Breast epithelium (tissue), 4 donors: ENCODE data around the gene TRMT61B. TPM values are rescaled to one million over a fixed set of nuclear protein-coding genes. Genes with fewer than 3 reads are reported as not detected.

Experiments
- DNase-seq, 2 donors: peaks; one replicate each; pipeline ENCODE4 v3.0.0-alpha.2; 2019; ENCODE audit warnings: low spot score in 2 of 2
- H3K27ac ChIP-seq, 2 donors: fragments of 200-600 bp; sonication (generic) in 1 of 2; one replicate each; pipeline ENCODE4 v1.5.1; 2016 to 2019; ENCODE audit warnings: mild to moderate bottlenecking in 1 of 2
- H3K27me3 ChIP-seq, 2 donors: fragments of 200-600 bp; sonication (generic) in 1 of 2; one replicate each; pipeline versions ENCODE4 v1.5.1 to v1.6.0; 2017 to 2019; ENCODE audit warnings: control low read depth in 1 of 2, mild to moderate bottlenecking in 1 of 2
- H3K36me3 ChIP-seq: fragments of 200-600 bp; one replicate; pipeline ENCODE4 v1.5.1; 2019
- H3K4me1 ChIP-seq, 2 donors: fragments of 200-600 bp; sonication (generic); one replicate each; pipeline ENCODE4 v1.5.1; 2016 to 2019; ENCODE audit warnings: control low read depth in 1 of 2
- H3K4me3 ChIP-seq, 3 donors: fragments of 200-600 bp; sonication (generic); 1 replicate in 2 of 3; 2 replicates in 1 of 3; pipeline ENCODE4 v1.5.1; 2016 to 2019; ENCODE audit warnings: mild to moderate bottlenecking in 3 of 3, moderate library complexity in 2 of 3
- H3K9me3 ChIP-seq, 2 donors: fragments of 200-600 bp; sonication (generic) in 1 of 2; one replicate each; pipeline ENCODE4 v1.5.1; 2016 to 2019; ENCODE audit warnings: control low read depth in 1 of 2
- CTCF ChIP-seq, 3 donors: fragments of 450-650 bp; IDR thresholded peaks; one replicate each; pipeline ENCODE4 v1.5.1; 2016 to 2017; ENCODE audit warnings: antibody characterized with exemption in 3 of 3, mild to moderate bottlenecking in 3 of 3, moderate library complexity in 3 of 3
- POLR2A ChIP-seq: fragments of 450-650 bp; IDR thresholded peaks from one replicate; pipeline ENCODE4 v1.6.1; 2016; ENCODE audit warnings: antibody characterized with exemption, mild to moderate bottlenecking, moderate library complexity
- POLR2AphosphoS5 ChIP-seq, 3 donors: sonication (generic); formaldehyde crosslinking; IDR thresholded peaks; one replicate each; pipeline ENCODE4 v1.6.1; 2017; ENCODE audit warnings: antibody characterized with exemption in 3 of 3
- intact Hi-C: fragments of 100-400 bp; cut with DNase I; formaldehyde crosslinking; loops from one replicate; pipeline ENCODE4 v1.15.1; 2023; ENCODE audit warnings: low total_unique reads
- total RNA-seq, 3 donors: library from RNA; depleted of rRNA; stranded (reverse); fragments of >200 nt; gene quantifications; one replicate each; pipeline ENCODE4 v1.1.0, GENCODE V29; 2016

The TRMT61B gene
- total RNA-seq, 3 donors from 2014 or later: 8.5 to 18.1 (median 13.8) TPM

DNA sequence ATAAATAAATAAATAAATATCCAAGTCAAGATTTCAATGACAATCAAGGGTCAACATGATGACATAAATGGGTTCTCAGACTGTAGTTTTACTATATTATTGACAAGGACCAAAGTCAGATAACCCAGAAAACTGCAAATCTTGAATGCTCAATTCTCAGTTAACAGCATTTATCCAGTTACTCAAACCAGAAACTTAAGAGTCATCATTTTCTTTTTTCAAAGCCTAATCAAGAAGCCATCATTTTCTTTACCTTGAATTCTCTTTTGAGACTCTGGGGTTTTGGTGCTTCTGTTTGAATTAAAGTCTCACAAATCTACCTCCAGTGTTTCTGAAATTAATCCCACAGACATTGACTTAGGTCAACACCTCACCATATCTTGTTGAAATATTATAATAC lies 14.1 kb downstream of the TRMT61B start:
- TF ChIP-seq POLR2A (no peak), POLR2AphosphoS5 (IDR thresholded peaks at IDR 0.05) (no peak), CTCF (IDR thresholded peaks at IDR 0.05) (no peak)
- Histone ChIP-seq H3K27me3 (no peaks in the 10 kb centered on the region), H3K27ac (no peak overlapping the region), H3K4me3 (no peak overlapping the region), H3K36me3 (no peaks in the 10 kb centered on the region), H3K4me1 (no peaks in the 10 kb centered on the region), H3K9me3 (no peaks in the 10 kb centered on the region)
- intact Hi-C loops: no loop called here
- DNase-seq: no peak

DNA sequence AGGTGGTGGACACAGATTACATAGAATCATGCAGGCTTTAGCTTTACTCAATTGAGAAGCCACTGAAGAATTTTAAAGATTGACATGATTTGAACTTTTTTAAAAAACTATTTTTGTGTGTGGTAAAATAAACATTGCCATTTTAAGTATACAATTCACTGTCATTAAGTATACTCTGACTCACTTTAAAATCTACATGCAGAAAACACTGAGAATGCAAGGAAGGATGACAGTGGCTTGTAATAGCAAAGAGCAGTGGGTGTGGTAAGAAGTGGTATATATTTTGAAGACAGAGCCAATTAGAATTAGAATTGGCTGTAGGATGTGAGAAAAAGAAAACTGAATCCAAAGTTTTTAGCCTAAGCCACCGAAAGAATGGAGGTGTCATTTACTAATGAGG lies 14.9 kb downstream of the TRMT61B start:
- intact Hi-C loops: no loop called here
- Histone ChIP-seq H3K9me3 (no peaks in the 10 kb centered on the region), H3K4me3 (no peak overlapping the region), H3K27me3 (no peaks in the 10 kb centered on the region), H3K27ac (no peak overlapping the region), H3K36me3 (peaks cover 7% of the 10 kb centered on the region), H3K4me1 (no peaks in the 10 kb centered on the region)
- DNase-seq: no peak
- TF ChIP-seq POLR2AphosphoS5 (IDR thresholded peaks at IDR 0.05) (no peak), POLR2A (no peak), CTCF (IDR thresholded peaks at IDR 0.05) (no peak)

- H3K4me1 ChIP-seq: no peaks in the 10 kb centered on the region
- no peak overlapping the region for H3K27ac ChIP-seq
- no peak for DNase-seq
- TF ChIP-seq POLR2AphosphoS5 (IDR thresholded peaks at IDR 0.05) (no peak), POLR2A (no peak), CTCF (IDR thresholded peaks at IDR 0.05) (no peak)
- intact Hi-C loops: no loop called here
- H3K4me3 ChIP-seq: no peak overlapping the region
- H3K27me3 ChIP-seq: no peaks in the 10 kb centered on the region
- no peaks in the 10 kb centered on the region for H3K9me3 ChIP-seq
- H3K36me3 ChIP-seq: no peaks in the 10 kb centered on the region
These were observed 28.1 kb downstream of the TRMT61B start for GRCh38 chr2:28842042-28842441.

GRCh38 chr2:28838971-28839370 lies 31.1 kb downstream of the TRMT61B start:
- no peak overlapping the region for H3K4me3 ChIP-seq
- intact Hi-C loops: no loop called here
- H3K27ac ChIP-seq: no peak overlapping the region
- no peaks in the 10 kb centered on the region for H3K9me3 ChIP-seq
- H3K36me3 ChIP-seq: no peaks in the 10 kb centered on the region
- no peaks in the 10 kb centered on the region for H3K4me1 ChIP-seq
- no peak for TF ChIP-seq POLR2A
- no peak for DNase-seq
- no peaks in the 10 kb centered on the region for H3K27me3 ChIP-seq

GRCh38 chr2:28835781-28836180 lies 34.3 kb downstream of the TRMT61B start:
- intact Hi-C loops: no loop called here
- TF ChIP-seq CTCF (IDR thresholded peaks at IDR 0.05) (no peak), POLR2AphosphoS5 (IDR thresholded peaks at IDR 0.05) (no peak), POLR2A (no peak)
- no peak overlapping the region for H3K27ac ChIP-seq
- no peaks in the 10 kb centered on the region for H3K4me1 ChIP-seq
- DNase-seq: no peak
- H3K27me3 ChIP-seq: no peaks in the 10 kb centered on the region
- no peaks in the 10 kb centered on the region for H3K36me3 ChIP-seq
- no peaks in the 10 kb centered on the region for H3K9me3 ChIP-seq
- H3K4me3 ChIP-seq: no peak overlapping the region
